ENCODE results near the gene INTS4. TPM values are rescaled to one million over a fixed set of nuclear protein-coding genes. Genes with fewer than 3 reads are reported as not detected.
A peak's percentile ranks its signal among the peaks of the same experiment; 100 is the strongest.

The INTS4 gene
- total RNA-seq, 2 experiments from 2014 or later: 50.6 to 57.0 TPM

DNA sequence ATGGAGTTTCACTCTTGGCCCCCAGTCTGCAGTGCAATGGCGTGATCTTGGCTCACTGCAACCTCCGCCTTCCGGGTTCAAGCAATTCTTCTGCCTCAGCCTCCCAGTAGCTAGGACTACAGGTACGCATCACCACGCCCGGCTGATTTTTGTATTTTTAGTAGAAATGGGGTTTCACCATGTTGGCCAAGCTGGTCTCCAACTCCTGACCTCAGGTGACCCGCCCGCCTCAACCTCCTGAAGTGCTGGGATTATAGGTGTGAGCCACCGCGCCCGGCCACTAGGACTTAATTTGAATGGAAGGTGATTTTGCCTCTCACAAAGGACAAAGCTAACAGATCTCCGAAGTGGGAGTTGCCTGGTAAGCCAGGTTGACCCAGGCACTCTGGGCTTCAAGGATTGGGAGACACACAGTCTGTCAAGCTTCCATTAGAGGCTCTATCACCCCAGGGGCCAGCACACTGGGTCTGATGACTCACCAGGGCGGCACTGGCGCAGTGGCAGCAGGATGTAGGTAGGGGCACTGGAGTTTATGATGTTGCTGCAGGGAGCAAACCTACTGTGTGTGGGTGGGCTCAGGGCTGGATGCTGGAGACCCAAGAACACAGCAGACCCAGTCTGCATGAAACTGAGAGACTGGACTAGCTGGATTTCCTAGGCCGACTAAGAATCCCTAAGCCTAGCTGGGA lies 46.4 kb upstream of the INTS4 start:
- no peak for TF ChIP-seq EZH2phosphoT487 (IDR thresholded peaks at IDR 0.05; ENCODE audit: borderline replicate concordance, low read depth, low read length)
- TF ChIP-seq, protein P1, sequence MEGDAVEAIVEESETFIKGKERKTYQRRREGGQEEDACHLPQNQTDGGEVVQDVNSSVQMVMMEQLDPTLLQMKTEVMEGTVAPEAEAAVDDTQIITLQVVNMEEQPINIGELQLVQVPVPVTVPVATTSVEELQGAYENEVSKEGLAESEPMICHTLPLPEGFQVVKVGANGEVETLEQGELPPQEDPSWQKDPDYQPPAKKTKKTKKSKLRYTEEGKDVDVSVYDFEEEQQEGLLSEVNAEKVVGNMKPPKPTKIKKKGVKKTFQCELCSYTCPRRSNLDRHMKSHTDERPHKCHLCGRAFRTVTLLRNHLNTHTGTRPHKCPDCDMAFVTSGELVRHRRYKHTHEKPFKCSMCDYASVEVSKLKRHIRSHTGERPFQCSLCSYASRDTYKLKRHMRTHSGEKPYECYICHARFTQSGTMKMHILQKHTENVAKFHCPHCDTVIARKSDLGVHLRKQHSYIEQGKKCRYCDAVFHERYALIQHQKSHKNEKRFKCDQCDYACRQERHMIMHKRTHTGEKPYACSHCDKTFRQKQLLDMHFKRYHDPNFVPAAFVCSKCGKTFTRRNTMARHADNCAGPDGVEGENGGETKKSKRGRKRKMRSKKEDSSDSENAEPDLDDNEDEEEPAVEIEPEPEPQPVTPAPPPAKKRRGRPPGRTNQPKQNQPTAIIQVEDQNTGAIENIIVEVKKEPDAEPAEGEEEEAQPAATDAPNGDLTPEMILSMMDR (conservative IDR thresholded peaks at IDR 0.05; ENCODE audit: low read length): no peak
- H4K20me1 ChIP-seq (ENCODE audit: insufficient read depth, low read length): no peaks in the 10 kb centered on the region
- intact Hi-C loops (cut with micrococcal nuclease; ENCODE audit: unreplicated experiment): no loop called here
- H3K4me3 ChIP-seq (ENCODE audit: low read depth, low read length, poor library complexity, severe bottlenecking): no peak overlapping the region
- CTCF ChIA-PET (ENCODE audit: unreplicated experiment): no interaction called here
- POLR2A ChIA-PET: interaction anchor here (0.9 kb wide), 1 partner anchor 391 kb away, joined by 3 read pairs; no protein-coding TSS in a partner anchor
- no peaks in the 10 kb centered on the region for H3K9me3 ChIP-seq (ENCODE audit: low read length)
- H3K4me2 ChIP-seq (ENCODE audit: low read length): no peak overlapping the region
- DNase-seq (ENCODE audit: low spot score): no peak
- H3K4me1 ChIP-seq (ENCODE audit: insufficient read depth, low read length, poor library complexity, severe bottlenecking): no peaks in the 10 kb centered on the region
- no peak overlapping the region for H3K27ac ChIP-seq (ENCODE audit: low read depth, low read length, poor library complexity, severe bottlenecking)
- H3K79me2 ChIP-seq (ENCODE audit: insufficient read depth, low read depth, low read length): no peaks in the 10 kb centered on the region
- BruUV-seq (replicated peaks): no TSS peak
- H3K36me3 ChIP-seq (ENCODE audit: insufficient read depth, low read length): no peaks in the 10 kb centered on the region
- no peak overlapping the region for H2AFZ ChIP-seq (ENCODE audit: low read length)
- H3K9me2 ChIP-seq (ENCODE audit: insufficient read depth, low read length): no peaks in the 10 kb centered on the region

- Histone ChIP-seq H3K4me1 (ENCODE audit: insufficient read depth, low read length, poor library complexity, severe bottlenecking) (no peaks in the 10 kb centered on the region), H3K36me3 (ENCODE audit: insufficient read depth, low read length) (no peaks in the 10 kb centered on the region), H3K4me2 (ENCODE audit: low read length) (peak overlapping the region; percentile 32; the same call in 1 of the 2 replicates), H3K79me2 (ENCODE audit: insufficient read depth, low read depth, low read length) (no peaks in the 10 kb centered on the region), H4K20me1 (ENCODE audit: insufficient read depth, low read length) (no peaks in the 10 kb centered on the region), H3K4me3 (ENCODE audit: low read depth, low read length, poor library complexity, severe bottlenecking) (no peak overlapping the region), H2AFZ (ENCODE audit: low read length) (peak overlapping the region; percentile 97), H3K9me2 (ENCODE audit: insufficient read depth, low read length) (no peaks in the 10 kb centered on the region), H3K9me3 (ENCODE audit: low read length) (no peaks in the 10 kb centered on the region), H3K27ac (ENCODE audit: low read depth, low read length, poor library complexity, severe bottlenecking) (no peak overlapping the region)
- BruUV-seq (replicated peaks): no TSS peak
- ChIA-PET POLR2A (interaction anchor here (0.6 to 1.0 kb wide), 4 partner anchors 9 to 331 kb away, joined by 3 to 7 read pairs (median 4); no protein-coding TSS in a partner anchor), CTCF (ENCODE audit: unreplicated experiment) (no interaction called here)
- TF ChIP-seq EZH2phosphoT487 (IDR thresholded peaks at IDR 0.05; ENCODE audit: borderline replicate concordance, low read depth, low read length): no peak
- TF ChIP-seq, protein P1 (conservative IDR thresholded peaks at IDR 0.05; ENCODE audit: low read length): no peak
- no peak for DNase-seq (ENCODE audit: low spot score)
- intact Hi-C loops (cut with micrococcal nuclease; ENCODE audit: unreplicated experiment): no loop called here
These were observed 45.6 kb upstream of the INTS4 start for GRCh38 chr11:78039919-78040671.
